Activated CD8-positive, alpha-beta memory T cell treated with anti-CD3 and anti-CD28 coated beads for 1 hour (primary cell): ENCODE results near the gene DLG5.

Experiments
- DNase-seq, 2 donors: peaks; one replicate each; pipeline ENCODE4 v3.0.0-alpha.2; 2020; ENCODE audit warnings: low read depth in 1 of 2; ENCODE audit errors: extremely low read depth in 1 of 2

DLG5 gene

DNA sequence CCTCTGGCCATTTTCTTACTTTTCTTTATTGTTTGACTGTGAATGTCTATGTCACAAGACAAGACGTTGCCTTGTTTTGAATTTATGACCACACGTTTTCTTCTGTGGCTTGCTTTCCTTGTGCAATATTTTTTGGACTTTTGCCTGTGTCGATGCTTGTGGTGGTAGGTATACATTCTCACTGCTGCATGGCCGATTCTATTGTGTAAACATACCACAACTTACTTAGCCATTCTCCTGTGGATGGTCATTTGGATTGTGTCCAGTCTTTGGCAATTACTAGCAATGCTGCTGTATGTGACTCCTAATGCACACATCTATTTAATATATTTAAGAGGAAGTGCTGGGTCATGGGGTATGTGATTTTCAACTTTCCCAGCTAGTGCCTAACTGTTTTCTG lies 18.0 kb upstream of the DLG5 start:
- no peak for DNase-seq

DNA sequence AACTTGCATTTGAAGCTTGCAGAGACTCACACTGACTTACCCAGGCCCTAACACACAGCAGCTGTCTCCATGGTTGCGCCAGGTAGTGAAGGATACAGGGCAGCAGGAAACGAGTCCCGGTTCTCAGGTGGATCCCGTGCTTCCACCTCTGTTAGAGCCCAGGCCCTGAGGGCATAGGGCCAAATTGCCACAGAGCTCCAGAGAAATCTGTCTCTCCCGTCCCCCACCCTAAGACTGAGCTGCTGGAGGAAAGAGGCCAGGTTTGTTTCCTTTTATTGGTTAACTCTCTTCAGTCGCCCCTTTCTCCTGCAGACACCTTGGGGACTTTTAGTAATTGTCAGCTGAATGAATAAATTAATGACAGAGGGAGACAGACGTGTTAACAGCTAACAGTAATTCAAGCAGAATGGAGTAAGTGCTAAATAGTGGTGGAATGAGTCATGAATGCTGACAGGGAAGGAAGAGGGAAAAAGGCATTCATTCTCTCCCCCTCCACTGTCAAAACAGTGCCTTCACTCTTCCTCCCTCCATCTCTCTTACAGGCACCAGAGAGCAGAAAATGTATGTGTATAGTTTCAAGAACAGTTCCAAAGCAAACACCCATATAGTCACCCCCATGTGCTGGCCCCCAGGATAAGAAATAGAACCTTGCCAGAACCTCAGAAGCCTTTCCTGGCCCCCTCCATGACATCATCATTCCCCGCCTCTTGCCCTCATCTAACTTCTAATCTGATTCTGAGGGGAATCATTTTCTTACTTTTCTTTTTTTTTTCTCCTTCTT lies 16.8 kb upstream of the DLG5 start:
- no peak for DNase-seq

DNA sequence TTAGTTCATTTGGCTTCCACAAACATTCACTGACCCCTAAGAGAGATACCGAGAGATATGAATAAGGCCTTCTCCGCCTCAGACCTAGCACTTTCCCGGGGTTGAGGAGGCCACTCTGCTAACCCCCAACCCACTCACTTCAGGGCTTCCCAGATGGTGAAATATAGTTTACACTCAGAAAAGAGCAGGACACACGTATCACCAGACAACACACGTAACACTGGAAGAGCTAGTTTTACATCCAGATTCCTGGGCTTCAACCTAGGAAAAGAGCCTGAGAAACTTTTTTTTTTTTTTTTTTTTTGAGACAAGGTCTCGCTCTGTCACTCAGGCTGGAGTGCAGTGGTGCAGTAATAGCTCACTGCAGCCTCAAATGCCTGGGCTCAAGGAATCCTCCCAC lies 15.2 kb upstream of the DLG5 start:
- no peak for DNase-seq

DNA sequence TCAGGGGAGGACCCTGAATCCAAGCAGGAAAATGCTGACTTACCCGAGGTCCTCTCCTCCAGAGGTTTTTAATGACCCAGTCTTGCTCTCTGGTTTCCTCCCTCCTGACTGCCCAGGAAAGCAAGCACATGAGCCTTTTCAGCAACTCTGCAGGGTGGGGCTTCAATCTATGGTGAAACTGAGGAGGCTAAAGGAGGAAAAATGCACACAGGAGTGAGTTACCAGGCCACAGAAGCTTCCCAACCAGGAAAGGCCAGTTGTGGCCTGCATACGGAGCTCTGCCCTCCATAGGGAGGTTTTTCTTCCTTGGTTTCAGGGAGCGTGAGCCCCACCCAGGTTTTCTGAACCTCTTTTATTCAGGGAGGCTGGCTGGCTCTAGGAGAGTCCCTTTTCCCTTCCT lies 14.1 kb upstream of the DLG5 start:
- DNase-seq: no peak

DNA sequence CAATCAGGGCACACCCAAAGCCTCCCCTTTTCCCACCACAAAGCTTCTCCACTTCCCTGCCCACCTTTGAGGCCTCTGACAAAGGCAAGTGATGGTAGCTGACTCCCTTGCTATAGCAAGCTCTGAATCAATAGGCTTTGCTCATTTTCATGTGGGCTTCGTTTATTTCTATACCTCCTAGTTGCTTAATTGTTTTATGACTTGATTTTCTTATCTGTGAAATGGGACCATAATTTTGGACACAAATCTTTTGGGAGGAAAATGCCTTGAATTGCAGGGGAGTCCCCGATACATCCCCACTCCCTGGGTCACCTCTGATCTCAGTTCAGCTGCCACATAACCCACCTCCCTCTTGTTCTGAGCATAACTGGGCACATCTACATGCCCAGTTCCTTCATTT lies 13.7 kb upstream of the DLG5 start:
- no peak for DNase-seq

DNA sequence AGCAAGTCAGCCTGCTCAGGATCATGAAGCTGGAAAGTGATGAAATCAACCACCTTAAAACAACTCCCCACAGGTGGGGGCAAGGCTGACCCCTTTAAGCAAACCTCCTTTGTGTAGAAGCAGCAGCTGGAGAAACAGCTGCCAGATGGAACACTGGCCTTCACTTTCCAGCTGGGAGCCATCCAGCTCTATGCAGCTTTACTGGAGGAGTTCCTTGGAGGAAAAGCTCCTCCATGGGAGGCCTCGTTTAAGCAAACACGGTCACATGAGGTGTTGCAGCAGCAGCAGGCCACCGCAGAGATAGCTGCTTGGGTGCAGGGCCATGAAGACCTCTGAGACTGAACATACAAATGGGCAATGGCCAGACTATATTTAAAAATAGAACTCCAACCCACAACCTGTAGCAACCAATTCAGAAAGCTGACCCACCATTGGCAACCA lies 13.0 kb upstream of the DLG5 start:
- DNase-seq: no peak

DNA sequence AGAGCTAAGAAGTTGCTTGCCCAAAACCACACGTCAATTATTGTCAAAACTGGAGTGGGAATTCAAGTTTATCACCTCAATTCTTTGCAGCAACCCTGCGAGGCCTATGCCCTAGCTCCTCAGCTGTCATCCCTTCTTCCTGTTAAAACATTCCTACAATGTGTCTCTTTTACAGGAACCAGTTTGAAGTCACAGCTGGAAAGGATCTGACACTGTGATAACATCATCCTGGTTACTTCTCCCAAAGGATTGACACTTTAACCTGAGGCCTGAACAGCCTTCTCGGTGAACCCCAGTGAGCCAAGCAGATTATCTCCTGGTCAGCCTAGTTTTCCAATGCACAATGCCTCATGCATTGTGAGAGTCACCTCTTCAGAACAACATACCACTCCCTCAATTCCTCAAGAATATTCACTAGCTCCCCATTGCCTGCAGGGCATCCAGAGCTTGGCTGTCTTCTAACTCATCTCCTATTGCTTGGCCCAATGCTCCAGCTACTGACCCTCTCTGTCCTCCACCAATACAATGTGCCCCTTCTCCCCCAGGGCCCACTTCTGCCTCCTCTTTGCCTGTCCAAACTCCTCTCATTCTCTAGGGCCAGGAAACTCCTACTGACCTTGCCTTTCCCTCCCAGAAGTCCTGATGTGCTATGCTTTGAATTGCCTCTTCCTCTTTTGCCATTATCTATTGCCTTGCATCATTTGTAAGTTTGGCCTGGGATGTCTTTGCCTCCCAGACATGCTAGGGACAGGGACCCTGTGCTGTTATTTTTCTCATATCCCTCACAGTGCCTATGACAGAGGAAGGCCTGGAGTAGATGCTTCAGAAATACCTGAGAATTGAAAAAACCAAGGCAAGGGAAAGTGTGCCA lies 10.4 kb upstream of the DLG5 start:
- no peak for DNase-seq

DNA sequence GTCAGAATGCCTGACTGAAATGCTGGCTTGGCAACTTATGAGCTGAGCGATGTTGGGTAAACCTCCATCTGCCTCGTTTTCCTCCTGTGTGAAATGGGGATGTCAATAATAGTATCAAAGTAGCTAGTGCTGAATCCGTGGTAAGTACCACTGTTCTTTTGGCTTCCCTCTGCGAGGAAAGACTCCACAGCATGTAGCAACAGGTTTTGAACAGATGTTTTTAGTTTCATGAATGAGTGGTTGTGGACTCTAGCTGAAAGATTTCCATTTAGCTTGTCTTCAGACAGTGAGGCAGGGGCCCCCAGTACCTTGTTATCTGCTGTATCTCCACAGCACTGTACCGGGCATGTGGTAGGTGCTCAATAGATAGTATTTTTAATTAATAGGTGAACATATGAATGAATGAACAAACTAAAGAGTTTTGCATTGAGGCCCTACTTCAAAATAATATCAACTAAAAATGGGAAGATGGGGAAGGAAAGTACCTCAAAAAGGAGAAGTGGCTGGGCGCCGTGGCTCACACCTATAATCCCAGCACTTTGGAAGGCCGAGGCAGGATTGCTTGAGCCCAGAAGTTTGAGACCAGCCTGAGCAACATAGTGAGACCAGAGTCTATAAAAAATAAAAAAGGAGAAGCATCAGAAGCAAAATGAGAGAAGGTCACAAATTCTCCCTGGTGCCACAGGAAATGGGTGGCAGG lies 5.6 kb upstream of the DLG5 start:
- DNase-seq: no peak

DNA sequence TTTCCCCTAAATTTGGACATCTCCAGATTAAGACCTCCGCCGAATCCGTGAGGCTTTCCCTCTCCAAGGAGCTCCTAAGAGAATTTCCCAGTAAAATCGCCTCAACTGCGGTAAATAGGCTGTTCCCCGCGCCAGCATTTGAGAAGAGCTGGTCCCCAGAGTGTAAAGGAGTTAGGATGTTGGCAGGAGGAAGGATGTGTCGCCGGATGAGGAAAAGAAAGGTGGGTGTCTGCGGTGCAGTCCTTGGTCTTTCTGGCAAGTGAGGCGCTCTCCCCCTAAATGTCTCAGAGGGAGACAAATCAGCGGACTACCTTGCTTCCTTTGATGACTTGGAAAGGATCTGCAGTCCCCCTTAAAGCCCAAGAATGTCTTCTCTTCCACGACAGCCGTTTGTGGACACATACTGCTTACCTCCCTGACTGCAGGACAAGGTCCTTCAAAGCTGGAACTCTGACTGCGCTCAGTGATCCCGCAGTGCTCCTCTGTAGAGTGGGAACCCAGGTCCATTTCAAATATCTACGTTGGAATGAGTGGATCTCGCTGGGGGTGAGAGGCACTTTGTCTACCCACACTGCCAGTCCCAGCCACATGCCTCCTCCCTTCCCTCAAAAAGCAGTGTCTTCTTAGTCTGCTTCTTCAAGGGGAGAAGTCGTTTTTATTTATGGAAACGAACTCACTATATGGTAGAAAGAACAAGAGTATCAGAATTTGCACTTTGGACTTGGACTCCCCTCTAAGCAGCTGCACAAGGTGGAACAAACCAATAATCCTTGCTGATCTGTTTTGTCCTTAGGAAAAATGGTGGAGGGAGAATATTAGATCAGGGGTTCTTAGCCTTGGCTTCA lies 1.1 kb upstream of the DLG5 start:
- no peak for DNase-seq

DNA sequence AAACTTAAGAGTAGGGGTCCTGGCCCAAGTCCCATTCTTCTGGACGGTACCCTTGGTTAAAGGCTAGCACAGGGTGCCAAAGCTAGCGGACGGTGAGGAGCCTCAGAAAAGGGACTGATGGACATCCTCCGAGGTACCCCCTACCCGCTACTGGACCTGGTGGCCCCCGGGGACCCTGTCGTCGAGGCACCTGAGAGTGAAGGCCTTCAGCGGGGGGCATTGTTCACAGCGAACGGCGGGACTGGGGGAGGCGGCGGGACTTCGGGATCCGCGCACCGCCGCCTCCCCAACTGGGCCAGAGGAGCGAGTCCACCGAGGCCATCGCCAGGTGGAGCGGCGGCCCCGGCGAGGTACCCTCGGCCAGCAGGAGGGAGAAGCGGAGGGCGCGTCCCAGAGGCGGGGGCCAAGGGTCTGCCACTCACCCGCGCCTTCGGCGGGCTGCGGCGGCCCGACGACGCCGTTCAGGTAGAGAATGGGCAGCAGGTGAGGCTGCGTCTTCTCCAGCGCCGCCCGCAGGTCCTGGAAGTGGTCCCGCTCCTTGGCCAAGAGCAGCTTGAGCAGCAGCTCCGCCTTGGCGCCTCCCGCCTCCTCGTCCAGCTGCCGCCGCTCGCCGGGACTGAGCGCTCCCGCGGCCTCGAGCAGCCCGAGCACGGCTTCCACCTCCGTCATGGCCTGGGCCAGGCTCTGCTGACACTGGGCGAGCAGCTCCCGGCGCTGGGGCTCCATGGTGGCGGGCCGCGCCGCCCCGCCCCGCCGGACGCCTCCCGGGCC lies 575 bp downstream of the DLG5 start:
- DNase-seq: no peak

DNA sequence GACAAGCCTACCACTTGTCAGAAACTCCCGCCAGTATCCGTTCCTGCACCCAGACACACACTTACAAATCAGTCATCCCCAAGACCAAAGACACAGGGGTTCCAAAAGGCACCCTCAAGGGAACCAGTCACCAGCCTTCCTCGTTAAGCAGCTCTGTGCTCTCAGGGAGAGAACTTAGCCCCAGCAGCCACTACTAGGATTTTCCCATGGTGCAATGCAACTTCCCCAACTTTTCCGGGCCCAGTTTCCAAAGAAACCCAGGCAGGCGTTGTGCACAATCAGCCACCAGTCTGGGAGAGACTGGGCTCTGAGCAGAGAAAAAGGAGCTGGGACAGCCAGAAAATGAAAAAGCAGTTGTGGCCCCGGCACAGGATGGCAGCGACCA lies 1.2 kb downstream of the DLG5 start:
- no peak for DNase-seq

DNA sequence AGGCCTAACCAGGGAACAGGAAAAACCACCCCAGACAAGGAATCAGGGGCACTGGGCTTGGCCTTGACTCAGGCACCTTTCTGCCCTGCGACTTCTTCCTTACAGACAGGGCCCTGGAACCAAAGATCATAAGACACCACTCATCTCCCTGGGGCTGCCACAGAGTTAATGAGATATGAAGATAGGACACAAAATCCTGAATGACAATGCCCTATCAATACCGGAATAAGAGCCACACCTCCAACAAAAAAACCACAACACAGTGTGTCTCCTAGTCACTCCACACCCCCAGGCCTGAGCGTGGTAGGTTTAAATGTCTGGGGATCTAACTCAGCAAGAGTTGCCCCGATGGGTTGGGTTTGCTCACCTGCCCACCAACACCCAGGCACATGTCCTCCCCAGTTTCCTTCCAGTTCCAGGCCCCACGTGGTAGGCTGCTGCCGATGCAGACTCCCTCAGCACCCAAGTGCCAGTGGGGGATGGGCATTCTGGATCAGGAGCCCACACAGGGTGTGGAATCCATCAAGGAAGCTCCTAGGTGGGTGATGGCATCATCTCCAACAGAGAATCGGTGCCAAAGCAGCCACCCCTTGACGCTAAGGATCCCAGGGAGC lies 3.9 kb downstream of the DLG5 start:
- DNase-seq: no peak

DNA sequence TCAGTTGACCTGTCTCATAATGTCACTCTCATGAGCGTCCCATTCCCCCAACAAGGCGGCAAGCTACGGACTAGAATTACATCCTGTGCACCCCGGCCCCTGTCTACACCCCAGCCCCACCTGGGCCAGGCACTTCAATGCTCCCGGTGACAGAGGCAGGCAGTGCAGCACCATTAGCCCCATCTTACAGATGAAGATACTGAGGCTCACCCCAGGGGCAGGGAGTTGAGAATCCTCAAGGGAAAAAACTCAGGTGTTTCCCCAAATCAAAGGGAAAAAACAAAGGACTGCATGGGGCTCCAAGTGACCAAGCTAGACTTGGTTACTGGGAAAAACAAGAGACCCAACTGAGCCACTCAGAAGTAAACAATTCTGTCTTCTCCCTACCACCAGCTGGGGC lies 4.5 kb downstream of the DLG5 start:
- no peak for DNase-seq

DNA sequence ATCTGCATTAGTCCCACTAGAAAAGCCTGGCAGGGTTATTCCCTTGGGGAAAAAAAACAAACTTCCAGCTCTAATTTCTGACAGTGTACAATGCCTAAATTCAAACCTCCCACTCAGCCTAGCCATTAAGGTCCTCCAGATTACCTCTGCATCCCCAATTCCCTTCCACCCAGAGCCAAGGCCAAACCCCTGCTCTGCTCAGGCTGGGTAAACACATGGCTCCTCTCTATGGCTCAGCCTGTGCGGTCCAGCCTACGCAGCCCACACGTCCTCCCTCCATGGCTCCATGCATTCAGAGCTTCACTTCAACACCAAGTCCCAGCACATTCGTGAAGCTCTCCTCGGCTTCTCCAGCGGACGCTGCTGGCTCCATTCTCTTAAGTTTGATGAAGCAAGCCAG lies 5.2 kb downstream of the DLG5 start:
- no peak for DNase-seq

DNA sequence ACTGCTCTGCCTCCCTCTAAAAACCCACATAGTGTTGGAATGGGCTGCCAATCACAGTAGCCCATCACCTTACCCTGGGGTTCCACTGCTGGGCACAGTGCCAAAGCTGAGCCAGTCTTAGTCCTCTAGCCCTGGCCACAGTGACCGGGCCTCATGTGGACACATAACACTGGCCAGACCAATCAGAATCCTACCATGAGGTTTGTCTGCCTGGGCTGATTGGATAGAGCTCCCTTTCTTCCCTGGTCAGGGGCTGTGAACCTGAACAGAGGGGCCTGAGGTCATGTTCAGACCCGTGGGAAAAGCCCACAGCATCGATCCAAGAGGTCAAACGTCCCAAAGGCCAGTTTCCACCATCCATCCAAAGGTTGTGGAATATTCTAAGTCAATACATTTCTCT lies 6.1 kb downstream of the DLG5 start:
- DNase-seq: no peak

DNA sequence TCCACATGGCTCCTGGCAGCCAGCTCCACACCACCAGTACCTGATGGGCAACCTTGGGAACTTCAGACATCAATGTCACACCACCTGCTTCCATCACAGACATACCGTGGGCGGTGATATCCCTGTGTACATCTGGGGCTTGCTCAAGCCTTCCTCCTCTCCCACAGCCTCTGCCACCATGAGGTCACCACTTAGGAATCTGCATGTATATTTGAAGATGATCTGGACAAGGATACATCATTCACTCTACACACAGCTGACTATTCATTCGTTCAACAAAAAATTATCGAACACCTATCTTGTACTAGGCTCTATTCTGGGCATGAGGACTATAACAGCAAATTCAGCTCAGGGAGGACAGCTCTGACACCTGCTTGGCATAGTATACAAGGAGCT lies 6.8 kb downstream of the DLG5 start:
- DNase-seq: no peak

DNA sequence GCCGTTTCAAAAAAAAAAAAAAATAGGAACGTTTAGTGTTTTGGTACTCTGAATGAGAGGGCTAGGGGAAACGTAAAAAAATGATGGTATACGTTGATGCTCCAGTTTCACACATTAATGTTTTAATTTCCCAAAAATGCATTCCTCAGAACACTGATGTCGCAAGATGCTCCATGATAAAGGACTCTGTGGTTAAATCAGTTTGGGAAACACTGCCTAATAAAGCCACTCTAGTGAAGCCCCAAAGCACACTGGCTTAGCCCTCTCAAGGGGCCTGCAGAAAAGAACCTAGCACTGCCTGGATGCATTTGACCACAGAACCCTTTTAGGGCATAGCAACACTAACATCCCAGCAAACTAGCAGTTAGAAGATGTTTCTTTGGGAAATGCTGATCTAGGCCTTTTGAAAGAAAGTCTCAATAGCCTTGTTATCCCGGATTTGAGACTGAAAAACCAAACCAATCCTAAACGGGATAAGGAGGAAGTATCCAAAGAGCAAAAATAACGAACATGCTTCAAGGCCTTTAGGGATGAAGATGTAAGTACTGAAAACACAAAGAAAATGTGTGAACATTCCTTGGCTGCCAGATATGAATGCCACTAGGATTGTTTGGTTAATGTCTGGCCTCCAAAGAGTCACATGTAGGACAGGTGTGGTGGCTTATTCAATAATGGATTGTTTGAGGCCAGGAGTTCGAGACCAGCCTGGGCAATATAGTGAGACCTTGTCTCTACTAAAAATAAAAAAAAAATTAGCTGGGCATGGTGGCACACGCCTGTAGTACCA lies 11.0 kb downstream of the DLG5 start:
- DNase-seq: no peak

DNA sequence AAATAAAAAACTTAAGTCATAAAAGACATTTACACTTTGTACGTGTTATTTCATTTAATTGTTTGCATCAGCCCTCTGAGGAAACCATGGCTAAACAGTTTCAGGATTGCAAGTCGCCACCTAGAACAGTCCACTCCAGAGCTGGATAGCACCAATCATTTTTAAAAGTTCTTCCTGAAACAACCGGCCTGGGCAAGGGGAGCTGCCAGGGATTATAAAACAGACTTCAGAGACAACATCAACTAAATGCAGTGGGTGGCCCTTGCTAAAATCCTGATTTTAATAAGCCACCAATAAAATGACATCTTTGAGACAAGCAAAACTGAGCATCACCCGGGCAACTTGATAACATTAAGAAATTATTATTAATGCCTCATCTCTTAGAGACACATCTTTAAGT lies 13.5 kb downstream of the DLG5 start:
- DNase-seq: no peak

DNA sequence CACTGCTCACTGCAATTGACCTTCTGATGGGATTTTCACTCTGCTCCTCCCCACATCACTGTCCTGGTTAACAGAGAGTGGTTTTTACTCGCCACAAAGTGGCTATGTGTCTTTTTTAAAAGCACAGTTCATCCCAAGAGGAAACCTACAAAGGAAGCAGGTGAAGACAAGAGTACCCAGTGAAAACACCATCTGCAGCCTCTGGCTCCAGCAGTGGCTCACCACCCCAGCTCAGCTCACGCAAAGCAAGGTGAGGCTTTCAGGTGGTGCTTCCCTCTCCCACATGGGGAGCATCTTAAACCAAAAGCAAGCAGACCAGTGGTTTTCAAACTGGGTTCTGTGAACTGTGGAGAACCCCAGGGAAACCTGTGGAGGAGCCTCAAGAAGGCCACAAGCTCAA lies 14.0 kb downstream of the DLG5 start:
- DNase-seq: no peak
